AG04450 (cell line): Measurements from ENCODE around the gene ADAMTS2. TPM values are rescaled to one million over a fixed set of nuclear protein-coding genes. Genes with fewer than 3 reads are reported as not detected.

Experiments used
- CTCF ChIA-PET: fragments of 300-600, 350-600 bp; formaldehyde crosslinking; extraction: SDS; loops from one replicate; lab custom pipeline; 2022; ENCODE audit warnings: antibody characterized with exemption, inconsistent platforms; lab: Charles Lee
- POLR2A ChIA-PET: fragments of 350-600 bp; formaldehyde crosslinking; extraction: SDS; loops from one replicate; lab custom pipeline; 2021; ENCODE audit warnings: antibody characterized with exemption, inconsistent platforms; lab: Yijun Ruan, JAX
- DNase-seq: peaks from one replicate; pipeline ENCODE4 v3.0.0-alpha.2; 2011; ENCODE audit warnings: low read depth, low spot score
- H3K27ac ChIP-seq: one replicate; pipeline ENCODE4 v1.5.1; 2012; ENCODE audit warnings: low read depth, low read length, control low read depth
- H3K27me3 ChIP-seq: one replicate; pipeline ENCODE4 v1.6.0; 2012; ENCODE audit warnings: low read length; ENCODE audit not compliant: control insufficient read depth, insufficient read depth
- H3K4me3 ChIP-seq: 2 replicates; pipeline ENCODE4 v1.5.1; 2011; ENCODE audit warnings: mild to moderate bottlenecking, low read depth, low read length, control low read depth
- H3K9me3 ChIP-seq: 2 replicates; pipeline ENCODE4 v1.5.1; 2012; ENCODE audit warnings: low read length; ENCODE audit not compliant: control insufficient read depth, insufficient read depth
- polyA plus RNA-seq: library from polyadenylated mRNA; depleted of rRNA; stranded (reverse); fragments of >200 nt; gene quantifications from 2 replicates; pipeline ENCODE4 v1.2.3, GENCODE V29; 2011
- TF ChIP-seq, protein P1 (sequence below): IDR thresholded peaks from 2 replicates; pipeline ENCODE4 v1.5.1; 2011; ENCODE audit warnings: low read depth, low read length, control low read depth, inconsistent platforms

The ADAMTS2 gene
- polyA plus RNA-seq, 1 experiment: 22.6 TPM

DNA sequence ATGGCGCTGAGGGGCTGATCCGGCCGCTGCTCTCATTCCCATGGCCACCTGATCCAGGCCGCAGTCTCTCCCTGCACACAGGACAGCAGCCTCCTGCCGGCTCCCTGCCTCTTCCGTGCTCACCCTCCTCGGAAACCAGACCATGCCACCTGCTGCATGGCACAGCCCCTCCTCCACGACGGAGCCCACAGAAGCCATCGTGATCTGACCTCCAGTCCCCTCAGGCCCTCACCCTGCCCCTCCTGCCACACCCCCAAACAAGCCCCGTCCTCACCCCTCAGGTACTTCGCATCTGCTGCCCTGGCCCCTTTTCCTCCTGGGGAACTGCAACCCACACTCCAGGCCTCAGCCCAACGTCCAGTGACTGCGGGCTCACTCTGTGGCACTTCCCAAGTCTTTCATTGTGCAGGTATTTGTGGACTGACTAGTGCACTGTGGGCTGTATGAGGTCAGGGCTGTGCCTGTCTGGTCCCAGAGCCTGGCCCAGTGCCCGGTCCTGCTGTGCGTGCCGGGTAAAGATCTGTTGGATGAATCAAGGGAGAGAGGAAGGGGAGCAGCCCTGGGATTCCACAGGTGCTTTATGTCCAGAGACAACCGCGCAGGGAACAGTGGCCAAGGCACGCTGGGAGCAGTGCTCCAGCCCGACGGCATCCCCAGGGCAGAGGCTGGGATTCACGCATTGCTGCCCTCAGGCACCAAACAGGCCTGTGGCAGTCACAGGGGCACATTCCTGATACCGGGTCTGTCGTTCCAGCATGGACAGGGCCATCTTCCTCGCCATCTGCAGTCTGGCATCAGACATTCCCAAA lies 86.1 kb downstream of the ADAMTS2 start:
- Histone ChIP-seq H3K27me3 (no peaks in the 10 kb centered on the region), H3K9me3 (no peaks in the 10 kb centered on the region; the same call in 1 of the 2 replicates), H3K4me3 (no peak overlapping the region), H3K27ac (no peak overlapping the region)
- ChIA-PET POLR2A (no interaction called here), CTCF (no interaction called here)
- TF ChIP-seq, protein P1, sequence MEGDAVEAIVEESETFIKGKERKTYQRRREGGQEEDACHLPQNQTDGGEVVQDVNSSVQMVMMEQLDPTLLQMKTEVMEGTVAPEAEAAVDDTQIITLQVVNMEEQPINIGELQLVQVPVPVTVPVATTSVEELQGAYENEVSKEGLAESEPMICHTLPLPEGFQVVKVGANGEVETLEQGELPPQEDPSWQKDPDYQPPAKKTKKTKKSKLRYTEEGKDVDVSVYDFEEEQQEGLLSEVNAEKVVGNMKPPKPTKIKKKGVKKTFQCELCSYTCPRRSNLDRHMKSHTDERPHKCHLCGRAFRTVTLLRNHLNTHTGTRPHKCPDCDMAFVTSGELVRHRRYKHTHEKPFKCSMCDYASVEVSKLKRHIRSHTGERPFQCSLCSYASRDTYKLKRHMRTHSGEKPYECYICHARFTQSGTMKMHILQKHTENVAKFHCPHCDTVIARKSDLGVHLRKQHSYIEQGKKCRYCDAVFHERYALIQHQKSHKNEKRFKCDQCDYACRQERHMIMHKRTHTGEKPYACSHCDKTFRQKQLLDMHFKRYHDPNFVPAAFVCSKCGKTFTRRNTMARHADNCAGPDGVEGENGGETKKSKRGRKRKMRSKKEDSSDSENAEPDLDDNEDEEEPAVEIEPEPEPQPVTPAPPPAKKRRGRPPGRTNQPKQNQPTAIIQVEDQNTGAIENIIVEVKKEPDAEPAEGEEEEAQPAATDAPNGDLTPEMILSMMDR: no peak
- no peak for DNase-seq

DNA sequence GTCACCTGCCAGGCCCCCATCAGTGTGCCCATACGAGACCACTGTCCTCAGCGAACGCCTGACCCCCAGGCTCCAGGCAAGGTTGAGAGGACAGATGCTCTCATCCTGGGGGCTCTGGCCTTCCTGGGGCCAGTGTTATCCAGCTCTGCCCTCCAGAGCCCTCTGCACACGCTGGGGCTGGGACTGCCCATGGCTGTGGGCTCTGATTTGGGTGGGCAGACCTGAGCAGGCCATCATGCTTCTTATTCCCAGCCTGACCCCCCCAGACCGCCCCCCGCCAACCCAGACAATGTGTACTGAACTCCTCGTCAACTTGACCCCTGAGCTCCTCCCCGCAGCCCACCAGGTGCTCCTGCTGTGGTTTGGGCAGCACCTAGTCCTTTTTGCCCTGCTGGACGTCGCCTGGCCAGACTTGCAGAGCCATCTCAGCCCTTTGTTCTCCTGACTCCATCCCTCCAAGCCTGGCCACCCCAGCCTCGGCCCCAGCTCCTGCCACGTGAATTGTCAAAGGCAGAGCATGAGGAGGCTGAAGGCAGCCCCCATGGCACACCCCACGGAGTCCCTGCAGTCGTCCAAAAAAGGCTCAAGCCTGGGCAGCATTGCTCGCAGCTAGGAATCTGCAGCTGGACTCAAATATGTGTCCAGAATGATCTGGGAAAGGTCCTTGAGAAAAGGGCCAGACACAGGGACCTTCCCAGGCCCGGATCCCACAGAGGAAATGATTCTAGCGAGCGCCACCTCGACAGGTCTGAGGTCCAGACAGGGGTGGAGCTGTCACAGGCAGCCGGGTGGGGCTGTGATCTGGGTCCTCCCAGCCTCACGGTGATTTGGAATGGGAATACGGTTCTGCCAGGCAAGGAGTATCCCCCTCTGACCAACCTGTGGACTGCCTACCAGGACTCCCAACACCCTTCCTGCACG lies 87.0 kb downstream of the ADAMTS2 start:
- H3K27ac ChIP-seq: no peak overlapping the region
- POLR2A ChIA-PET: no interaction called here

DNA sequence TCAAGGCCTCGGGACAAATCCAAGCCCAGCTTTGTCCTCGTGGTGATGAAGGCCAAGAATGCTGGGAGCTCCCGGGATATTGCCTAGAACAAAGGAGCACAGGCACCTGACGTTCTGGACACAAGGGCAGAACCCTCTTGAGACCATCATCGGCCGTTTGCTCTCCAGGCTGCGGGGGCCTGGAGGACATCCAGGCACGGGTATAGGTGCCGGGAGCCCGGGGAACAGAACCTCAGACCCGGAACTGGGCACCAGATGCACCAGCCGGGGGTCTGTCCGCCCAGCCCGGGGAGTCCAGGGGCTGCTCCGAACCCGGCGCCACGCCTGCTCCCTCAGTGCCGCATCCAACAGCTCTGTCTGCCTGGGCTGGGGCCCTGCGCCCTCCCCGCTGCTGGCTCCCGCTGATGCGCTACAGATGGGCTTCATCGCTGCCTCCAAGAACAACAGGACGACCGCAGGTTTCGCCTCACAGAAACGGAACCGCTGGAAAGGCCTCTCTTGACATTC lies 88.0 kb downstream of the ADAMTS2 start:
- no peak overlapping the region for H3K4me3 ChIP-seq
- H3K27me3 ChIP-seq: no peaks in the 10 kb centered on the region
- H3K9me3 ChIP-seq: no peaks in the 10 kb centered on the region; the same call in 1 of the 2 replicates
- DNase-seq: no peak
- TF ChIP-seq, protein P1: no peak
- ChIA-PET POLR2A (no interaction called here), CTCF (interaction anchor here (1.9 kb wide), 1 partner anchor 10 kb away, joined by 4 read pairs; no protein-coding TSS in a partner anchor)
- no peak overlapping the region for H3K27ac ChIP-seq

More for the DNA sequence above, 87.0 kb downstream of the ADAMTS2 start:
- Histone ChIP-seq H3K27me3 (no peaks in the 10 kb centered on the region), H3K4me3 (no peak overlapping the region), H3K9me3 (no peaks in the 10 kb centered on the region; the same call in 1 of the 2 replicates)
- DNase-seq: no peak
- TF ChIP-seq, protein P1: no peak
- CTCF ChIA-PET: interaction anchor here (0.5 to 1.9 kb wide), 2 partner anchors 11 to 86 kb away, joined by 4 read pairs; no protein-coding TSS in a partner anchor

DNA sequence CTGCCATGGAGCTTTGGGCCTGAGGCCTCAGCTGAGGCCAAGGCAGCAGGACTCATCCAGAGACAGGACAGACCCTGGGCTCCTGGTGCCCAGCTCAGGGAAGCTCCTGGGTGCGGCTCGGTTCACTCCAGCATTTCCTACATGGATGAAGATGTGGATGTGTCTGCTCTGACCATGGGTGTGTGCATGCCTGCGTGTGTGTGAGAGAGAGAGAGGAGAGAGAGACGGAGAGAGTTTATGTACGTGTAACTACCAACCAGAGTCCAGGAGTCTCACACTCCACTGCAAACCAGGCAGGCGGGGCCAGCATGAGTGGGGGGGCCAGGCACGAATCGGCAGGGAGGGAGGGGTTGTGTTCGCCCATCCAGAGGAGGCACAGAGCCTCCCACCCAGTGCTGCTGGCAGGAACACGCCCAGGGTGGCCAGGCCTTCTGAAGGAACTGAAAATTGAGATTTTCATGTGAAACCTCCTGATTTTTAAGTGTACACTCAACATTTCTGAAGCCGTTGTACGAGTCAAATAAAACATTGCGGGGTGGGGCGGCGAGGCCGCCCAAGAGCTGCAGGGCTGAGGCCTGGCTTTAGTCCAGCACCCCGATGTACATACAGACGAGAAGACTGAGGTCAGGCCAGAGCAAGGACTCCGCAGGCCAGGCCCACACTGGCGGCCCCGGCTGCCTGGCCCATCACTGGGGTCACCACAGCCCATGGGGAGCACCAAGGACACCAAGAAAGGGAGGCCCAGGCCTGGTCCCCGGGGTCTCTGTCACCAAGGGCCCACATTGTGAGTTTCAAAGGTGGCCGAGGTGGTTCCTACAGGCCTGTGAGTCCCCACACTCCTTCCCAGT lies 88.7 kb downstream of the ADAMTS2 start:
- no peak overlapping the region for H3K27ac ChIP-seq
- ChIA-PET CTCF (interaction anchor here (1.9 kb wide), 1 partner anchor 9 kb away, joined by 4 read pairs; no protein-coding TSS in a partner anchor), POLR2A (no interaction called here)
- H3K27me3 ChIP-seq: no peaks in the 10 kb centered on the region
- DNase-seq: no peak
- no peaks in the 10 kb centered on the region; the same call in 1 of the 2 replicates for H3K9me3 ChIP-seq
- H3K4me3 ChIP-seq: no peak overlapping the region
- TF ChIP-seq, protein P1: no peak
